DOHH2 (cell line): ENCODE data around the gene RIN3.

ENCODE experiments used
- H3F3A ChIP-seq: fragments of 200-600 bp; sonication (generic), shearing (Covaris generic); 2 replicates; pipeline ENCODE4 v1.6.0; 2016; ENCODE audit warnings: antibody characterized with exemption, mild to moderate bottlenecking; ENCODE audit not compliant: control insufficient read depth, insufficient read depth
- H3K27ac ChIP-seq: fragments of 200-600 bp; sonication (generic); 2 replicates; pipeline ENCODE4 v1.5.1; 2014; ENCODE audit warnings: low read depth, mild to moderate bottlenecking, low read length, moderate library complexity
- H3K27me3 ChIP-seq: fragments of 200-600 bp; sonication (generic); 2 replicates; pipeline ENCODE4 v1.6.1; 2014; ENCODE audit warnings: mild to moderate bottlenecking, low read length, mixed read lengths; ENCODE audit not compliant: control insufficient read depth
- H3K36me3 ChIP-seq: fragments of 200-600 bp; sonication (generic); 2 replicates; pipeline ENCODE4 v1.6.1; 2014; ENCODE audit warnings: mild to moderate bottlenecking, low read length, moderate library complexity, mixed read lengths; ENCODE audit not compliant: control insufficient read depth
- H3K4me1 ChIP-seq: fragments of 200-600 bp; sonication (generic); 2 replicates; pipeline ENCODE4 v1.6.1; 2014; ENCODE audit warnings: mild to moderate bottlenecking, low read length, mixed read lengths; ENCODE audit not compliant: control insufficient read depth
- H3K4me2 ChIP-seq: fragments of 200-600 bp; sonication (generic); 2 replicates; pipeline ENCODE4 v1.6.0; 2014; ENCODE audit warnings: mild to moderate bottlenecking, low read length, moderate library complexity
- H3K4me3 ChIP-seq: fragments of 200-600 bp; sonication (generic); 2 replicates; pipeline ENCODE4 v1.5.1; 2014; ENCODE audit warnings: mild to moderate bottlenecking, low read length, mixed read lengths
- H3K79me2 ChIP-seq: fragments of 200-600 bp; sonication (generic); 2 replicates; pipeline ENCODE4 v1.6.1; 2014; ENCODE audit warnings: mild to moderate bottlenecking, low read length, mixed read lengths; ENCODE audit not compliant: control insufficient read depth
- H3K9me2 ChIP-seq: fragments of 200-600 bp; sonication (generic); replicated peaks from 2 replicates; pipeline ENCODE4 v1.6.1; 2014; ENCODE audit warnings: mild to moderate bottlenecking, low read length, mixed read lengths; ENCODE audit not compliant: control insufficient read depth
- H3K9me3 ChIP-seq: fragments of 200-600 bp; sonication (generic); 2 replicates; pipeline ENCODE4 v1.6.1; 2014; ENCODE audit warnings: antibody characterized with exemption, low read length, mixed read lengths; ENCODE audit not compliant: control insufficient read depth, insufficient read depth
- H4K20me1 ChIP-seq: fragments of 200-600 bp; sonication (generic); 2 replicates; pipeline ENCODE4 v1.6.0; 2014; ENCODE audit warnings: low read depth, mild to moderate bottlenecking, antibody characterized with exemption, low read length, moderate library complexity; ENCODE audit not compliant: control insufficient read depth, insufficient read depth
- EZH2phosphoT487 ChIP-seq: fragments of 200-600 bp; sonication (generic); IDR thresholded peaks from 2 replicates; pipeline ENCODE4 v1.6.1; 2017; ENCODE audit warnings: borderline replicate concordance, mild to moderate bottlenecking, antibody characterized with exemption, low read length, moderate library complexity, mixed read lengths
- TF ChIP-seq, protein P1 (sequence below): fragments of 200-600 bp; sonication (generic); IDR thresholded peaks from one replicate; pipeline ENCODE4 v1.5.1; 2014; ENCODE audit warnings: antibody characterized with exemption, mild to moderate bottlenecking, low read depth, low read length; ENCODE audit not compliant: poor library complexity, severe bottlenecking

RIN3 gene

DNA sequence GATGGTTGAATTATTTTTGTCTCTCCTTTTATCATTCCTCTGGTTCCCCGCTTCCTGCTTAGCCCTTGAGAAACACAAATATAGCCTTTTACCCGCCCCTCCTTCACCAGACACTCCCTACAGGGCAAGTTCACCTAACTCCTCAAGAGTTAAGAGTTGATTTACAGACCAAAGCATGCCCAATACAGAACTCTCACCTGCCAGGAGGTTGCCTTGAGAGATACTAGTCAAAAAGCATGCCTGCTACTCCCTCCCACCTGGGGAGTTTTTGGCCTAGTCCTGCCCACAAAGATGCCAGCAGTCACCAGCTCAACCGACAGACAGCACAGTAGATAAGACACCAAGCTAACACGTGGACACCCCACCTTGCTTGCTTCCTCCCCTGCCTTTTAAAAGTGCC, 223.6 kb downstream of the RIN3 start:
- Histone ChIP-seq H3K79me2 (no peaks in the 10 kb centered on the region), H3K9me2 (no peaks in the 10 kb centered on the region), H3K4me3 (no peak overlapping the region), H3K4me2 (no peak overlapping the region), H3K4me1 (0 out of 2 replicates have a peak, but pooled peaks cover 3% of the 10 kb centered on the region), H4K20me1 (no peaks in the 10 kb centered on the region), H3K36me3 (no peaks in the 10 kb centered on the region), H3K27ac (no peak overlapping the region), H3K9me3 (no peaks in the 10 kb centered on the region), H3F3A (no peaks in the 10 kb centered on the region), H3K27me3 (no peaks in the 10 kb centered on the region)
- TF ChIP-seq, protein P1, sequence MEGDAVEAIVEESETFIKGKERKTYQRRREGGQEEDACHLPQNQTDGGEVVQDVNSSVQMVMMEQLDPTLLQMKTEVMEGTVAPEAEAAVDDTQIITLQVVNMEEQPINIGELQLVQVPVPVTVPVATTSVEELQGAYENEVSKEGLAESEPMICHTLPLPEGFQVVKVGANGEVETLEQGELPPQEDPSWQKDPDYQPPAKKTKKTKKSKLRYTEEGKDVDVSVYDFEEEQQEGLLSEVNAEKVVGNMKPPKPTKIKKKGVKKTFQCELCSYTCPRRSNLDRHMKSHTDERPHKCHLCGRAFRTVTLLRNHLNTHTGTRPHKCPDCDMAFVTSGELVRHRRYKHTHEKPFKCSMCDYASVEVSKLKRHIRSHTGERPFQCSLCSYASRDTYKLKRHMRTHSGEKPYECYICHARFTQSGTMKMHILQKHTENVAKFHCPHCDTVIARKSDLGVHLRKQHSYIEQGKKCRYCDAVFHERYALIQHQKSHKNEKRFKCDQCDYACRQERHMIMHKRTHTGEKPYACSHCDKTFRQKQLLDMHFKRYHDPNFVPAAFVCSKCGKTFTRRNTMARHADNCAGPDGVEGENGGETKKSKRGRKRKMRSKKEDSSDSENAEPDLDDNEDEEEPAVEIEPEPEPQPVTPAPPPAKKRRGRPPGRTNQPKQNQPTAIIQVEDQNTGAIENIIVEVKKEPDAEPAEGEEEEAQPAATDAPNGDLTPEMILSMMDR: no peak
- no peak for TF ChIP-seq EZH2phosphoT487

DNA sequence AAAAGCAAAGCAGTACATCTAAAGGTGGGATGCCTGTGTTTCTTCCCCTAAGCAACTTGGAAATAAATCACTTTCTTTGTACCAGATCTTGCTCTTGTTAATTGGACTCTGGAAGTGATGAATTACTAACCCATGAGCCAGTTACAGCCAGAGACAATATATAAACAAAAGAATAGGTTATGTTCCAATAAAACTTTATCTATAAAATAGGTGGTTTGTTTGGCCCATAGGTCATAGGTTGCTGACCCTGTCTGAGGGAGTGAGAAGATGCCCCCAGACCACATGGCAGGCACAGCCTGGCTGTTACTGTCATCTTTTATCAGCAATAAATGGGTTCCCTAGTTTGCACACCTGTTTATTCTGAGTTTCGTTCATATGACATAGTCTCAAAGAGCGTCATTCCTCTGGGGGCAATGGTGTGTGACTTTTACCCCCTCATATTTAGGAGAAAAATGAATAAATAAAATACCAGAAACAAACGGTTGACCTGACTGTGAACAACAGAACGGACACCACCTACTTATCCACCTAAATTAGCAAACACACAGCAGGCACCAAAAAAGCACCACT, 224.1 kb downstream of the RIN3 start:
- H3K9me3 ChIP-seq: no peaks in the 10 kb centered on the region
- H3K9me2 ChIP-seq: no peaks in the 10 kb centered on the region
- H3K36me3 ChIP-seq: no peaks in the 10 kb centered on the region
- TF ChIP-seq, protein P1: no peak
- TF ChIP-seq EZH2phosphoT487: no peak
- H3F3A ChIP-seq: no peaks in the 10 kb centered on the region
- no peaks in the 10 kb centered on the region for H4K20me1 ChIP-seq
- no peak overlapping the region for H3K4me2 ChIP-seq
- no peak overlapping the region for H3K27ac ChIP-seq
- H3K27me3 ChIP-seq: no peaks in the 10 kb centered on the region
- H3K4me3 ChIP-seq: no peak overlapping the region
- H3K4me1 ChIP-seq: 0 out of 2 replicates have a peak, but pooled peaks cover 3% of the 10 kb centered on the region
- no peaks in the 10 kb centered on the region for H3K79me2 ChIP-seq
